Peyer's patch (tissue), 4 donors: ENCODE measurements around the gene ACBD6. TPM values are rescaled to one million over a fixed set of nuclear protein-coding genes. Genes with fewer than 3 reads are reported as not detected.
A peak's percentile ranks its signal among the peaks of the same experiment; 100 is the strongest.

ENCODE experiments used
- DNase-seq, 3 donors: peaks; one replicate each; pipeline ENCODE4 v3.0.0-alpha.2; 2017 to 2019
- H3K27ac ChIP-seq, 4 donors: fragments of 200-600 bp; sonication (generic); one replicate each; pipeline ENCODE4 v1.5.1; 2016 to 2019
- H3K27me3 ChIP-seq, 2 donors: fragments of 200-600 bp; sonication (generic); one replicate each; pipeline ENCODE4 v1.5.1; 2019
- H3K36me3 ChIP-seq, 3 donors: fragments of 200-600 bp; sonication (generic); one replicate each; pipeline ENCODE4 v1.5.1; 2016 to 2019
- H3K4me1 ChIP-seq, 4 donors: fragments of 200-600 bp; sonication (generic); one replicate each; pipeline ENCODE4 v1.5.1; 2016 to 2019
- H3K4me3 ChIP-seq, 4 donors: fragments of 200-600 bp; sonication (generic); 1 replicate in 3 of 4; 2 replicates in 1 of 4; pipeline ENCODE4 v1.5.1; 2016 to 2019; ENCODE audit warnings: mild to moderate bottlenecking in 1 of 4
- H3K9me3 ChIP-seq, 4 donors: fragments of 200-600 bp; sonication (generic); one replicate each; pipeline ENCODE4 v1.5.1; 2016 to 2019; ENCODE audit warnings: mild to moderate bottlenecking in 1 of 4
- POLR2A ChIP-seq, 2 donors: fragments of 450-650 bp; IDR thresholded peaks; one replicate each; pipeline ENCODE4 v1.5.1; 2017; ENCODE audit warnings: antibody characterized with exemption in 2 of 2, mild to moderate bottlenecking in 2 of 2, moderate library complexity in 2 of 2
- total RNA-seq, 4 donors: library from RNA; depleted of rRNA; stranded (reverse); fragments of >200 nt; gene quantifications; one replicate each; pipeline ENCODE4 v1.1.0, GENCODE V29; 2016
- TF ChIP-seq, protein P1 (sequence below), 6 experiments: fragments of 450-650 bp in 4 of 6; fragments of 200-600 bp in 2 of 6; sonication (generic) in 1 of 6; IDR thresholded peaks; one replicate each; pipeline ENCODE4 v1.5.1; 2017 to 2019; ENCODE audit warnings: antibody characterized with exemption in 6 of 6, mild to moderate bottlenecking in 3 of 6, moderate library complexity in 1 of 6

The ACBD6 gene
- total RNA-seq, 4 donors from 2014 or later, result 32.2 to 56.1 (median 32.7) TPM

DNA sequence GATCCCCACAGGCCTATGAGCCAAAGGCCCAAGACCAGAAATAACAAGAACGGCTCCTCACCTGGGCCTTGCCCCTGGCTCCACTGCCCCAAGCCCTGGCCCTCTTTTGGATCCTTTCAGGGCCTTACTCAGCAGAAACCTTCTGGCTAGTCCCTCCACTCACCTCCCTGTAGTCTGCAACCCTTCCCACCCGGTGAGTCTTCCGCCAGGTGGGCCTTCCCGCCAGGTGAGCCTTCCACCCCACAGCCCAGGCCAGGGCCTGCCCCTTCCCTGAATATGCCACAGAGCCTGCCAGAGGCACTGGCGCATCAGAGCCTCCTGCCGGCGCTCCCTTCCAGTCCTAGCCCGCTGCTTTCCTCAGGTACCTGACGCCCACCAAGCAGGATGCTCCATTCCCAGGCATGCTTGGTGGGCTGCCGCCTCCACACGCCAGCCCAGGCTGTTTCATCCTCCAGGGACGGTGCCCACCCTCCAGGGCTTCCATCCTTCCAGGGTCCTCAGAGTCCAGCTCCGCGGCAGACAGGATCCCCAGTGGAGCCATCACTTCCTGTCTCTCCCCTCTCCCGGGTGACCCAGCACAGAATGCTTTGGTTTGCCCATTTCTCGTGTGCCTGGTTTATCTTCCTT, 251.4 kb downstream of the ACBD6 start:
- no peak for TF ChIP-seq POLR2A (IDR thresholded peaks at IDR 0.05)
- TF ChIP-seq, protein P1, sequence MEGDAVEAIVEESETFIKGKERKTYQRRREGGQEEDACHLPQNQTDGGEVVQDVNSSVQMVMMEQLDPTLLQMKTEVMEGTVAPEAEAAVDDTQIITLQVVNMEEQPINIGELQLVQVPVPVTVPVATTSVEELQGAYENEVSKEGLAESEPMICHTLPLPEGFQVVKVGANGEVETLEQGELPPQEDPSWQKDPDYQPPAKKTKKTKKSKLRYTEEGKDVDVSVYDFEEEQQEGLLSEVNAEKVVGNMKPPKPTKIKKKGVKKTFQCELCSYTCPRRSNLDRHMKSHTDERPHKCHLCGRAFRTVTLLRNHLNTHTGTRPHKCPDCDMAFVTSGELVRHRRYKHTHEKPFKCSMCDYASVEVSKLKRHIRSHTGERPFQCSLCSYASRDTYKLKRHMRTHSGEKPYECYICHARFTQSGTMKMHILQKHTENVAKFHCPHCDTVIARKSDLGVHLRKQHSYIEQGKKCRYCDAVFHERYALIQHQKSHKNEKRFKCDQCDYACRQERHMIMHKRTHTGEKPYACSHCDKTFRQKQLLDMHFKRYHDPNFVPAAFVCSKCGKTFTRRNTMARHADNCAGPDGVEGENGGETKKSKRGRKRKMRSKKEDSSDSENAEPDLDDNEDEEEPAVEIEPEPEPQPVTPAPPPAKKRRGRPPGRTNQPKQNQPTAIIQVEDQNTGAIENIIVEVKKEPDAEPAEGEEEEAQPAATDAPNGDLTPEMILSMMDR (IDR thresholded peaks at IDR 0.05), result no peak
- no peaks in the 10 kb centered on the region for H3K9me3 ChIP-seq
- no peak overlapping the region for H3K4me3 ChIP-seq
- peak in 1 of 3 donors; percentile 38 for DNase-seq
- no peaks in the 10 kb centered on the region for H3K27me3 ChIP-seq
- H3K36me3 ChIP-seq, result no peaks in the 10 kb centered on the region
- no peaks in the 10 kb centered on the region for H3K4me1 ChIP-seq
- no peak overlapping the region for H3K27ac ChIP-seq

GRCh38 chr1:180250499-180250770, 251.9 kb downstream of the ACBD6 start:
- H3K9me3 ChIP-seq, result no peaks in the 10 kb centered on the region
- H3K27me3 ChIP-seq, result no peaks in the 10 kb centered on the region
- no peaks in the 10 kb centered on the region for H3K36me3 ChIP-seq
- peak in 1 of 3 donors; percentile 31 for DNase-seq
- no peaks in the 10 kb centered on the region for H3K4me1 ChIP-seq
- no peak overlapping the region for H3K27ac ChIP-seq
- TF ChIP-seq, protein P1 (IDR thresholded peaks at IDR 0.05), result no peak
- no peak for TF ChIP-seq POLR2A (IDR thresholded peaks at IDR 0.05)
- no peak overlapping the region for H3K4me3 ChIP-seq

DNA sequence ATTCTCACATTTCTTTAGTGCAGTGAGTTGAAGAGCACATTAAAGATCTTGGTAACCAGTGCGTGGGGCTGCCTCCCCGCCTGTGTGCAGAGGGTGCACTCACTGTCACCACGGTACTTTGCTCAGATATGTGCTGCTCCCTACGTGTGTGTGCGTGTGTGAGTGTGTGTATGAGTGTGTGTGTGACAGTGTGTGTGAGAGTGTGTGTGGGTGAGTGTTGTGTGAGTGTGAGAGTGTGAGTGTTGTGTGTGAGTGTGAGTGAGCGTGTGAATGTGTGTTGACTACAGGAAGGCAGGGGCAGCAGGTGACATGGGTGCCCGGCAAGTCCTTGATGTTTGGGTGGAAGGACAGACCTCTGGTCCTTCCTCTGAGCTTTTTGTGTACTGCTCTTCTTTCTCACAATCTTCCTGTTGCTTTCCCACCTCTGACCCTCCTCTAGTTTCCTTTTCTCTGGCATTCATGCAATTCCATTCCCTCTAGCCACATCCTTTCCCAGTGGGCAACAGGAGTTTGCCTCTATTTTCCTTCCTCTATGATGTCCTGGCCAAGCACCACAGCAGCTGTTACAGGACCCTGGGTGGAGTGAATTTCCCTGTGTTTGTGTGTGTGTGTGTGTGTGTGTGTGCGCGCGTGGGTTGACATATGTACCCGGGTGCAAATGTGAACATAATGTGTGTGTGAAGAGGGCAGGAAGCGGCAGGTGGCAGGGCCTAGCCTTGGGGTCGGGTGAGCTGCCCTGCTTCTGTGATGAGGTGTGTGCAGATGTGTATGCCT, 252.5 kb downstream of the ACBD6 start:
- H3K27me3 ChIP-seq, result no peaks in the 10 kb centered on the region
- H3K4me3 ChIP-seq, result no peak overlapping the region
- DNase-seq, result peak in 1 of 3 donors; percentile 5
- H3K4me1 ChIP-seq, result no peaks in the 10 kb centered on the region
- H3K27ac ChIP-seq, result no peak overlapping the region
- H3K9me3 ChIP-seq, result no peaks in the 10 kb centered on the region
- H3K36me3 ChIP-seq, result no peaks in the 10 kb centered on the region
- TF ChIP-seq, protein P1 (IDR thresholded peaks at IDR 0.05), result no peak
- TF ChIP-seq POLR2A (IDR thresholded peaks at IDR 0.05), result no peak

DNA sequence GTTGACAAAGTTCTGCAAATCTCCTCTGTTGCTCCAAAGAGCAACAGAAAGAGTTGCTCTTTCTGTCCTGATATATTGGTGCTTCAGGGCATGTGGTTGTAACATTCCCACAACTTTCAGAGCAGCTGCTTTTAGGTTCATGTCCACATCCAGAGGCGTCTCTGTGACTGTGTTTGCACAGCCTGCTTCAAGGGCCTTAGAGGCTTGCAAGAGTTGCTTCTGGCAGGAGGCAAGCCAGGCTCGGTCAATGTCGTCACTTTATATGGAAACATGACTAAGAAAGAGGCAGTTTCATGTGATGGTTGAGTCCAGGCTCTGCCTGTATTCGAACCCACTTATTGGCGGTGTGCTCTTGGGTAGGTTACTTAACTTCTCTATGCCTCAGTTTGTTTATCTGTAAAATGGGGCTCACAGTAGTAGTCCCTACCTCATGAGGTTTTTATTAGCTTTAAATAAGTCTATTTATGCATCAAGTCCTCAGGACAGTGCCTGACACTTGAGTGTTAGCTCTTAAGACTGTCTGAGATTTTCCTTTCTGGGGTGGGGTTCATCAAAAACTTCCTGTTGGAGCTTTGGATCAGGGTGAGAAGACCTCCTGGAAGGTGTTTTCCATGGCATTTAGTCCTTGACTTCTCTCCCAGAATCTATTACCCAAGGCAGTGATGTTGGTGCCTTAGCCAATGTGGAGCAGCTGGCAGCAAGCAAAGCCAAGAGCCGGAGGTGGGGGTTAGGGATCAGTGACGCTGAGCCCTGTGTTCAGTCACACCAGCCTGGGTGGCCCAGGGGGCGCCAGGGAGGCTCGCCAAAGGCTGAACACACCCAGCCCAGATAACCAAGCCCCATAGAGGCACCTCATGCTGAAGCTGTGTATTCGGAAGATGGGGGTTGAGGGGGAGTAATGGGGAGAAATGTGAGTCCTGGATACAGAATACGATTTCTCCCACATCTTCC, 253.4 kb downstream of the ACBD6 start:
- TF ChIP-seq, protein P1 (IDR thresholded peaks at IDR 0.05), result no peak
- no peak for TF ChIP-seq POLR2A (IDR thresholded peaks at IDR 0.05)
- H3K27me3 ChIP-seq, result no peaks in the 10 kb centered on the region
- no peaks in the 10 kb centered on the region for H3K9me3 ChIP-seq
- no peaks in the 10 kb centered on the region for H3K36me3 ChIP-seq
- no peak overlapping the region for H3K27ac ChIP-seq
- no peak overlapping the region for H3K4me3 ChIP-seq
- DNase-seq, result peak in 1 of 3 donors; percentile 21
- peaks cover 0 to 5% (median 0%) of the 10 kb centered on the region in 4 donors for H3K4me1 ChIP-seq

DNA sequence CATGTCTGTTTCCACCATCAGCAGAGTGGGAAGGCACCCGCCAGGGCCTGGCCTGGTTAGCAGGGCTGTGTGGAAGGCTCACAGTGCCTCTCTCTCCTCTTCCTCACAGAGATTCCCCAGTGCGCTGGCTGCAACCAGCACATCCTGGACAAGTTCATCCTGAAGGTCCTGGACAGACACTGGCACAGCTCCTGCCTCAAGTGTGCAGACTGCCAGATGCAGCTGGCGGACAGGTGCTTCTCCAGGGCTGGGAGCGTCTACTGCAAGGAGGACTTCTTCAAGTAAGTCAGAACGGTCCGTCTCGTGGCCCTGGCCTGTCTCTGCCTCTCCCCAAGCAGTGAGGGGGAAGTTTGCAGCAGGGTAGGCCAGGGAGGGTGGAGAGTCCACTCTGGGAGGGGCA, 254.2 kb downstream of the ACBD6 start:
- Histone ChIP-seq H3K4me3 (no peak overlapping the region), H3K36me3 (no peaks in the 10 kb centered on the region), H3K4me1 (peaks cover 0 to 5% (median 0%) of the 10 kb centered on the region in 4 donors), H3K27ac (no peak overlapping the region), H3K9me3 (no peaks in the 10 kb centered on the region), H3K27me3 (no peaks in the 10 kb centered on the region)
- TF ChIP-seq, protein P1 (IDR thresholded peaks at IDR 0.05), result no peak
- no peak for TF ChIP-seq POLR2A (IDR thresholded peaks at IDR 0.05)
- peak in 1 of 3 donors; percentile 35 for DNase-seq
